GM12874 (cell line): ENCODE data around the gene BCHE.

ENCODE experiments used
- TF ChIP-seq, protein P1 (sequence below): IDR thresholded peaks from 2 replicates; pipeline ENCODE4 v1.5.1; 2011; ENCODE audit warnings: low read depth, mild to moderate bottlenecking, control low read depth, low read length, moderate library complexity; ENCODE audit not compliant: insufficient read depth

Gene BCHE

DNA sequence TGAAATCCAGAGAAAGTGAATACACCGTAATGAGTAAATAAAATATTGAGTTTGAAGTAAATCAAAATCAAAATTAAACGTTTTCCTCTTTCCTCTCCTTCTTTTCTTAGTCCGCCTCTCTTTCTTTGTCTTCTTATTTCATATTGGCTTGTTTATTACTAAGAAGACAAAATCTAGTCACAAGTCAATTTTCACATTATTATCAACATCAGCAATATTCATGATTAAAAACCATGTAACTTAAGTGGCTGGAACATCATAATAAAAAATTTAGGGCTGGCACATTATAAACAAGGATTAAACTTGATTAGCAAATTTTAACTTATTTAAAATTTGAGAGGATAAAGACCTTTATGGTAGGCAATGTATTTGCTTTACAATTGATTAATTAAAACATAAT, 61.4 kb downstream of the BCHE start:
- TF ChIP-seq, protein P1, sequence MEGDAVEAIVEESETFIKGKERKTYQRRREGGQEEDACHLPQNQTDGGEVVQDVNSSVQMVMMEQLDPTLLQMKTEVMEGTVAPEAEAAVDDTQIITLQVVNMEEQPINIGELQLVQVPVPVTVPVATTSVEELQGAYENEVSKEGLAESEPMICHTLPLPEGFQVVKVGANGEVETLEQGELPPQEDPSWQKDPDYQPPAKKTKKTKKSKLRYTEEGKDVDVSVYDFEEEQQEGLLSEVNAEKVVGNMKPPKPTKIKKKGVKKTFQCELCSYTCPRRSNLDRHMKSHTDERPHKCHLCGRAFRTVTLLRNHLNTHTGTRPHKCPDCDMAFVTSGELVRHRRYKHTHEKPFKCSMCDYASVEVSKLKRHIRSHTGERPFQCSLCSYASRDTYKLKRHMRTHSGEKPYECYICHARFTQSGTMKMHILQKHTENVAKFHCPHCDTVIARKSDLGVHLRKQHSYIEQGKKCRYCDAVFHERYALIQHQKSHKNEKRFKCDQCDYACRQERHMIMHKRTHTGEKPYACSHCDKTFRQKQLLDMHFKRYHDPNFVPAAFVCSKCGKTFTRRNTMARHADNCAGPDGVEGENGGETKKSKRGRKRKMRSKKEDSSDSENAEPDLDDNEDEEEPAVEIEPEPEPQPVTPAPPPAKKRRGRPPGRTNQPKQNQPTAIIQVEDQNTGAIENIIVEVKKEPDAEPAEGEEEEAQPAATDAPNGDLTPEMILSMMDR = no peak

DNA sequence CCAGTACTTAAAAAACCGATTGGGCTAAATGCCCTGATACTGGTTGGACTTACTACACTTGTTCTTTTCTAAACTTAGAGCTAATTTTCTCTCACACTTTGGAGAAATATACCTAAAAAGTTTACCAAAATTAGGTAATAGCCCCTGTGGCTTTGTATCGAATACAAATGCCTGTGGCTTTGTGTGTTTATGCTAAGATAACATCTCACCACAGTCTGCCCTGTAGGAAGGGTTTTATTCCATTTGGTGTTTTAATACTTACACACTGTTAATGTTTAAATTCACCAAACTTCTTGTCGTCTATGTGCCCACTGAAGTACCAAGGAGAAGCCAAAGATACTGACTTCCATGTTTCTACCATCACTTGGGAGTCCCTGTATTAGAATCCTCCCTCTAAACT, 66.4 kb downstream of the BCHE start:
- TF ChIP-seq, protein P1 = no peak

DNA sequence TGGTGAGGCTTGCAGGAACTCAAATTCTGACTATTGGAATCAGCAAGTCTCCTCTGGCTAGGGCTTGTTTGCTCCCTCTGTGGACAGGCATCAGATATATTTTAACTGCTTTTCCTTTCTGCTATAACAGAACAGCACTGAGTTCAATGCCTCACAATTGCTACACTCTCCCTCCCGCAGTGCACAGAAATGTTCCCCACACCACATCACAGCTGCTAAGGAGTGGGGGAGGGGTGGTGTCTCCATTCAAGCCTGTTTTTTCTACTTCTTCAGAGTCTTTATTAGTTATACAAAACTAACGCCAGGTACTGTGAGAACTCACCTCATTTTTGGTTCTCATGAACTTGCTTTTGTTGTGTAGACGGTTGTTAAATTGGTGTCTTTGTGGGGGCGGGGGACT, 68.5 kb downstream of the BCHE start:
- TF ChIP-seq, protein P1 = no peak

DNA sequence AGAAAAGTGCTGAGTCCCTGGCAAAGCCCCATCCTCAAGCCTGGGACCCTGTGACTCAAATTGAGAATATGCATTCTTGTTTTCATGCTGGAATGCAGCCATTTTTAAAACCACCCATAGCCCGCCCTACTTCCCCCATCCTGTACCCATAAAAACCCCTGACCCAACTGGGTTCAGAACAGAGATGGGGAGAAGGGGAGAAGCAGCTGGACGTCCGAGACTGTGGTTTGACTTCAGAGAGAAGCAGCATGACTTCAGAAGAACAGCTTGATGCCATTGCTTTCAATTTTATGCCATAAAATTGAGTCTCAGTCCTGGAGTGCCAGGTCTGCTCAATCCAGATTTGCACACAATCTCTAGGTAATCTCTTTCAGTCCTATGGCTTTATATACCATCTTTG, 78.2 kb downstream of the BCHE start:
- TF ChIP-seq, protein P1 = no peak

DNA sequence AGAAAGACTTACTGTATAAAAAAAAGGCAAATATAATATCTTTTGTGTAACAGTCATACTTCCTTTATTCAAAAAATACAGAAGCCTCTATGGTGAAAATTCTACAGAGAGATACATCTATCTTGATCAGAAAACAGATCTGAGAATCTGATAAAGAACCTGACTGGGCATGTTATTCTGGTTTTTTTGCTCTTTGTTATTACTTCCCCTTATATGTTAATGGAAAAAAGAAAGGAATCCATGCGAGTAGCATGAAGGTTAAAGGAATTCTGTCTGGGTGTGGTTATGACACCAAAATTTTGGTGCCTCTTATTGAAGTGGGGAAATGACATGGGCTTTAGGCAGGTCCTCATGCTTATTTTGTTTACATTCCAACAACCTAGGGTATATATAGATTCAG, 81.7 kb downstream of the BCHE start:
- TF ChIP-seq, protein P1 = no peak

DNA sequence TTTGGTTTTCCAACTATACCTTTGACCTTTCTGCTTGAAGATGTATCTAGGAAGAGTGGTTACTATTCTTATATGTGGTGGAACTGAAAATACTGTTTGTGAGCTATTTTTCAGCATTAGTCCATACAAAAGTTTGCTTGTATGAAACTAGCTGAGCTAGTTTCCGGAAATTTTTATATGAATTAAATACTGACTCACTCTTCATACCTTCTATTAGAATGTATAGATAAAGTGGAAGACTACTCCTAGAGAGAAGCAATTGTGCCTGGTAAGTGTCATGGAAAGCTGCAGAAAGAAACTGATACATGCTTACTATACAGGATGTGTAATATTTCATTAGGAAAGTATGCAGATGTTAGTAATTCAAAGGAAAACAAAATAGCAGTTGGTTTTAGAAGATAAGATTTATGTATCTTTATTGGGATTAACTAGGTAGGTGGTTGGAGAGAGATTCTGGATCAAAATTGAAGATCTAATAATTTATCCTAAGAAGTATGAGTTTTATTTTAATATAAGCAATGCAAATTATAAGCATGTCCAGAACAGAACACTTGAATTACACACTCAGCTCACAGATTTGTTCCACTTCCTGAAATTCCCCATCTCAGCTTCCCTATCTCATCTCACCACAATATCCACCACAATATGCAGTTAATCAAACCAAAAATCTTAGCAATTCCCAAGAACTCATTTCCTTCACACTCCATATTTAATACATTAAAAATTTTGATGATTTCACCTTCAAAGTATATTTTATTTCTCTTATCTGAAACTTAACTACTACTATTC, 82.8 kb downstream of the BCHE start:
- TF ChIP-seq, protein P1 = no peak

DNA sequence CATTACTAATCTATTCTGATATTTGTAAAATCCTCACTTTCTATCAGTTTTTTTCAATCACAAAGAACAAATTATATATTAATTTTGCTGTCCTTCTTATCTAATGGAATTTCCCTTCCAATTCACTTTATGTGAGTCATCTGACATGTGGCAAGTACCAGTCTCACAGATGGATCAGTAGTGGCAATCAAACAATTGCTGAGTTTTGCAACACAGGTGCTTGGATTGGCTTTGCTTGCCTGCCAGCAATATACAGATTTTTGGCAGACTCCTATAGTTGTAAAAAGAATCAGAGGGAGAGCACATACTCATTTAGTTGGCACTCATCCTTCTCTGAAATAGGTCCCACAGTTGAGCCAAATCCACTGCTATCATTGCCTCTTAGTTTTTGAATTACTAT, 83.7 kb downstream of the BCHE start:
- TF ChIP-seq, protein P1 = no peak
